Mammary epithelial cell (primary cell): Measurements from ENCODE around the gene GORASP1.

ENCODE experiments used
- CTCF ChIP-seq, 2 donors: IDR thresholded peaks in 1 of 2; conservative IDR thresholded peaks in 1 of 2; 2 replicates each; pipeline ENCODE4 v1.5.1; 2011 to 2012; ENCODE audit warnings: inconsistent platforms in 2 of 2, low read length in 2 of 2, mild to moderate bottlenecking in 2 of 2, control low read depth in 1 of 2, low read depth in 1 of 2; ENCODE audit not compliant: insufficient read depth in 1 of 2; ENCODE audit errors: extremely low read depth in 1 of 2
- EZH2 ChIP-seq: IDR thresholded peaks from 2 replicates; pipeline ENCODE4 v1.6.1; 2012; ENCODE audit warnings: low read length, inconsistent platforms, borderline replicate concordance

GRCh38 chr3:39107388-39108199 lies at the start of gene GORASP1, which contains the start of gene TTC21A:
- no peak for TF ChIP-seq CTCF (conservative IDR thresholded peaks at IDR 0.05 in 1 of 2, IDR thresholded peaks at IDR 0.05 in 1 of 2; ENCODE audit: extremely low read depth in 1 of 2, insufficient read depth in 1 of 2, low read depth in 1 of 2, low read length in 2 of 2)
- TF ChIP-seq EZH2, result no peak
